SK-N-SH (cell line): ENCODE data around the gene SKOR2. TPM values are rescaled to one million over a fixed set of nuclear protein-coding genes. Genes with fewer than 3 reads are reported as not detected.

Experiments
- CTCF ChIA-PET: fragments of 300-600, 350-600 bp; formaldehyde crosslinking; extraction: SDS; loops from one replicate; lab custom pipeline; 2021; lab: Yijun Ruan, JAX
- POLR2A ChIA-PET: fragments of 350-600 bp; sonication (Branson Sonifier 250); formaldehyde crosslinking; extraction: SDS; loops from one replicate; lab custom pipeline; 2020; ENCODE audit warnings: antibody characterized with exemption, inconsistent platforms; lab: Yijun Ruan, JAX
- DNase-seq: peaks from one replicate; pipeline ENCODE4 v3.0.0; 2012
- H2AFZ ChIP-seq: fragments of 200-600 bp; sonication (generic); 2 replicates; pipeline ENCODE4 v1.8.1; 2016; ENCODE audit warnings: antibody characterized with exemption, mild to moderate bottlenecking, low read depth
- H3F3A ChIP-seq: fragments of 200-600 bp; sonication (generic); replicated peaks from 2 replicates; pipeline ENCODE3; 2016; ENCODE audit warnings: antibody characterized with exemption, mild to moderate bottlenecking; ENCODE audit not compliant: insufficient read depth
- H3K27ac ChIP-seq, 2 experiments: fragments of 200-500 bp in 1 of 2; fragments of 200-600 bp in 1 of 2; sonication (Bioruptor generic) in 1 of 2; sonication (generic), shearing (Covaris generic) in 1 of 2; 2 replicates each; pipeline versions ENCODE4 v1.5.1 to v1.6.1; 2014 to 2016; ENCODE audit warnings: low read depth in 2 of 2, inconsistent platforms in 1 of 2, low read length in 1 of 2, mild to moderate bottlenecking in 1 of 2, mixed read lengths in 1 of 2
- H3K27me3 ChIP-seq: fragments of 200-600 bp; sonication (generic), shearing (Covaris generic); 2 replicates; pipeline ENCODE4 v1.6.1; 2016; ENCODE audit warnings: mixed run types; ENCODE audit not compliant: insufficient read depth
- H3K36me3 ChIP-seq, 2 experiments: fragments of 200-500 bp in 1 of 2; fragments of 200-600 bp in 1 of 2; sonication (Bioruptor generic) in 1 of 2; sonication (generic) in 1 of 2; replicated peaks in 1 of 2; 2 replicates each; pipeline versions ENCODE3 to v1.5.1; 2014 to 2016; ENCODE audit warnings: low read length in 1 of 2, mild to moderate bottlenecking in 1 of 2; ENCODE audit not compliant: insufficient read depth in 2 of 2, control insufficient read depth in 1 of 2
- H3K4me1 ChIP-seq, 2 experiments: fragments of 200-500 bp in 1 of 2; fragments of 200-600 bp in 1 of 2; sonication (Bioruptor generic) in 1 of 2; sonication (generic), shearing (Covaris generic) in 1 of 2; 2 replicates each; pipeline versions ENCODE4 v1.5.1 to v1.6.1; 2014 to 2016; ENCODE audit warnings: low read depth in 1 of 2, low read length in 1 of 2, mixed run types in 1 of 2; ENCODE audit not compliant: insufficient read depth in 2 of 2, control insufficient read depth in 1 of 2
- H3K4me2 ChIP-seq: fragments of 200-600 bp; sonication (generic), shearing (Covaris generic); 2 replicates; pipeline ENCODE4 v1.6.1; 2017; ENCODE audit warnings: mixed run types
- H3K4me3 ChIP-seq, 2 experiments: fragments of 200-500 bp in 1 of 2; fragments of 200-600 bp in 1 of 2; sonication (Bioruptor generic) in 1 of 2; sonication (generic), shearing (Covaris generic) in 1 of 2; 2 replicates each; pipeline versions ENCODE4 v1.5.1 to v1.8.1; 2014 to 2016; ENCODE audit warnings: low read depth in 2 of 2, inconsistent platforms in 1 of 2, low read length in 1 of 2, mild to moderate bottlenecking in 1 of 2, mixed read lengths in 1 of 2, moderate library complexity in 1 of 2
- H3K79me2 ChIP-seq: fragments of 200-600 bp; sonication (generic); 2 replicates; pipeline ENCODE4 v1.8.1; 2017; ENCODE audit warnings: mild to moderate bottlenecking; ENCODE audit not compliant: insufficient read depth
- H3K9ac ChIP-seq: fragments of 200-600 bp; sonication (generic); 2 replicates; pipeline ENCODE4 v1.6.1; 2017; ENCODE audit warnings: mixed run types
- H3K9me2 ChIP-seq: fragments of 200-600 bp; sonication (generic); 2 replicates; pipeline ENCODE4 v1.6.1; 2017; ENCODE audit warnings: mixed run types
- H3K9me3 ChIP-seq: fragments of 200-600 bp; sonication (generic); 2 replicates; pipeline ENCODE4 v1.6.1; 2017; ENCODE audit warnings: mixed run types, mild to moderate bottlenecking, moderate library complexity
- H4K20me1 ChIP-seq: fragments of 200-600 bp; sonication (generic); 2 replicates; pipeline ENCODE4 v1.6.1; 2017; ENCODE audit warnings: mild to moderate bottlenecking, mixed run types; ENCODE audit not compliant: insufficient read depth
- EP300 ChIP-seq, 2 experiments: IDR thresholded peaks; 2 replicates each; pipeline versions ENCODE4 v1.4.0 to v1.6.1; 2012; ENCODE audit warnings: borderline replicate concordance in 1 of 2, low read depth in 1 of 2, low read length in 1 of 2
- FOSL2 ChIP-seq: IDR thresholded peaks from 2 replicates; pipeline ENCODE4 v1.4.0; 2012; ENCODE audit warnings: low read depth, mild to moderate bottlenecking, moderate library complexity, borderline replicate concordance
- FOXJ3 ChIP-seq: sonication (generic); formaldehyde crosslinking; IDR thresholded peaks from 2 replicates; pipeline ENCODE4 v1.5.1; 2020; ENCODE audit warnings: mild to moderate bottlenecking, missing genetic modification reagents
- GABPA ChIP-seq: IDR thresholded peaks from 2 replicates; pipeline ENCODE4 v1.4.0; 2012; ENCODE audit warnings: low read depth, mild to moderate bottlenecking
- GATA2 ChIP-seq: sonication (generic); formaldehyde crosslinking; IDR thresholded peaks from 2 replicates; pipeline ENCODE4 v1.5.0; 2020; ENCODE audit warnings: mild to moderate bottlenecking, missing genetic modification reagents
- JUND ChIP-seq: IDR thresholded peaks from 2 replicates; pipeline ENCODE4 v1.4.0; 2012
- MXI1 ChIP-seq: IDR thresholded peaks from 2 replicates; pipeline ENCODE4 v1.6.1; 2012; ENCODE audit warnings: mild to moderate bottlenecking, low read depth, low read length, improper control_type of control experiment
- NRF1 ChIP-seq: IDR thresholded peaks from 2 replicates; pipeline ENCODE4 v1.6.1; 2012; ENCODE audit warnings: low read depth, mild to moderate bottlenecking, low read length
- RCOR1 ChIP-seq: fragments of 150-350 bp; IDR thresholded peaks from 2 replicates; pipeline ENCODE4 v1.6.1; 2017; ENCODE audit warnings: antibody characterized with exemption, low read length
- RFX5 ChIP-seq: IDR thresholded peaks from 2 replicates; pipeline ENCODE4 v1.6.1; 2012; ENCODE audit warnings: mild to moderate bottlenecking, improper control_type of control experiment, low read length
- TCF12 ChIP-seq: IDR thresholded peaks from 2 replicates; pipeline ENCODE4 v1.4.0; 2012
- YY1 ChIP-seq: IDR thresholded peaks from 2 replicates; pipeline ENCODE4 v1.4.0; 2012; ENCODE audit warnings: low read depth, mild to moderate bottlenecking
- WGBS: methylation state at CpG from one replicate; pipeline ENCODE4 v1.1.6; 2017; ENCODE audit warnings: low lambda C conversion rate; 5-methylcytosine and 5-hydroxymethylcytosine counted together
- polyA plus RNA-seq, 3 experiments: library from polyadenylated mRNA; depleted of rRNA; stranded (reverse); fragments of >200 nt; gene quantifications; 2 replicates each; pipeline ENCODE4 v1.2.3, GENCODE V29; 2012
- TF ChIP-seq, protein P1 (sequence below): IDR thresholded peaks from 2 replicates; pipeline ENCODE4; 2012
- TF ChIP-seq, protein P2 (sequence below): IDR thresholded peaks from 2 replicates; pipeline ENCODE4 v1.6.1; 2012; ENCODE audit warnings: mild to moderate bottlenecking, low read depth, low read length, moderate library complexity
- TF ChIP-seq, protein P3 (sequence below): IDR thresholded peaks from 2 replicates; pipeline ENCODE4 v1.4.0; 2012; ENCODE audit warnings: low read depth
- TF ChIP-seq, protein P4 (sequence below): fragments of 200-600 bp; sonication (generic); IDR thresholded peaks from 2 replicates; pipeline ENCODE4 v1.6.1; 2017; ENCODE audit warnings: antibody characterized with exemption, mild to moderate bottlenecking, moderate library complexity

Gene SKOR2
- polyA plus RNA-seq, 1 of the 3 experiments (the other 2 are of a cell fraction) = not detected

DNA sequence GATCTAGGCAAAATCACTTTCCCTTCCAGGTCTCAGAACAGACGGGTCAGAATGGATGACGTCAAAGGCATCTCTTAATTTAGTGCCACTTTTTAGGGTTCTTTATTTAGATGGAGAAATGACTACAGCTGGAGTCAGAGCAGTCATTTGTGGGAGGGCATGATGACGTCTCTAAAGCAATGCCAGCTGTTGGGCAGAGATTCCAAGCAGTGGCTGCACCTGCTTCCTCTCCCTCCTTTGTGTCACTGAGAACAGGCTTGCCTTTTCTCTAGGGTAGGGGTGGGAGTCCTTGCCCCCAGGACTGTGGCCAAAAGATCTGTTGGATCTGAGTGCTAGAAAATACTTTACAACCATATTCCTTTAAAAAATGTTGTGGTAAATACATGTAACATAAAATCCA lies 28.7 kb upstream of the SKOR2 start:
- no peaks in the 10 kb centered on the region for H3K4me1 ChIP-seq
- no peak overlapping the region for H3K27ac ChIP-seq
- ChIA-PET CTCF (interaction anchor here (0.7 to 13.2 kb wide), 4 partner anchors 11 to 66 kb away, joined by 3 to 115 read pairs (median 4); no protein-coding TSS in a partner anchor), POLR2A (no interaction called here)
- no peak overlapping the region for H3K4me2 ChIP-seq
- WGBS = 14% methylated on average over 3 of the region's 3 CpGs
- no peak overlapping the region for H2AFZ ChIP-seq
- H3K9me3 ChIP-seq = no peaks in the 10 kb centered on the region
- no peaks in the 10 kb centered on the region for H3K36me3 ChIP-seq
- no peaks in the 10 kb centered on the region for H3K9me2 ChIP-seq
- TF ChIP-seq EP300 (IDR thresholded peaks at IDR 0.05; ENCODE audit: borderline replicate concordance in 1 of 2, low read depth in 1 of 2, low read length in 1 of 2) (no peak), RCOR1 (no peak), JUND (no peak), RFX5 (no peak), TCF12 (no peak), YY1 (no peak), GABPA (no peak), NRF1 (no peak)
- TF ChIP-seq, protein P1, sequence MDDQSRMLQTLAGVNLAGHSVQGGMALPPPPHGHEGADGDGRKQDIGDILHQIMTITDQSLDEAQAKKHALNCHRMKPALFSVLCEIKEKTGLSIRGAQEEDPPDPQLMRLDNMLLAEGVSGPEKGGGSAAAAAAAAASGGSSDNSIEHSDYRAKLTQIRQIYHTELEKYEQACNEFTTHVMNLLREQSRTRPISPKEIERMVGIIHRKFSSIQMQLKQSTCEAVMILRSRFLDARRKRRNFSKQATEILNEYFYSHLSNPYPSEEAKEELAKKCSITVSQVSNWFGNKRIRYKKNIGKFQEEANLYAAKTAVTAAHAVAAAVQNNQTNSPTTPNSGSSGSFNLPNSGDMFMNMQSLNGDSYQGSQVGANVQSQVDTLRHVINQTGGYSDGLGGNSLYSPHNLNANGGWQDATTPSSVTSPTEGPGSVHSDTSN = no peak
- no peaks in the 10 kb centered on the region for H3K27me3 ChIP-seq
- H4K20me1 ChIP-seq = no peaks in the 10 kb centered on the region
- no peak overlapping the region for H3K9ac ChIP-seq
- no peaks in the 10 kb centered on the region for H3K79me2 ChIP-seq
- no peak for DNase-seq
- no peak overlapping the region for H3K4me3 ChIP-seq
- no peaks in the 10 kb centered on the region for H3F3A ChIP-seq

DNA sequence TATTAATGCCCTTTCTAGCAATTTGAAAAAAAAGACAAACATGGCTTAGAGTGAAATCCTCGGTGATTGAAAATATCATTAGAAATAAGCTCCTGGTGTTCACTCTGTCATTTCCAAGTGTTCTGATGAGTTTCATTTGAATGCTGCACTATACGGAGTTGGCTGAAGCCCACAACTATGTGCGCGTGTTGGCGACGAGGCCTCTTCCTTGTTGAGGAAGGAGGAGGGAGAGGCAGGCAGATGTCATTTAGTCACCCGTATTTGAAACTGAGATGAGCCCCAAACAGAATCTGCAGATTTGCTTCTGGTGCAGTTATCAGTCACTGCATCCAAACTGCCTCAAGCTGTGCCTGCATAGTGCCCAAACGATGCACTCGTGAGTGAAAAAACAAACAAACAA lies 23.5 kb upstream of the SKOR2 start:
- Histone ChIP-seq H4K20me1 (no peaks in the 10 kb centered on the region), H2AFZ (no peak overlapping the region), H3K9me2 (no peaks in the 10 kb centered on the region), H3K9ac (no peak overlapping the region), H3F3A (no peaks in the 10 kb centered on the region), H3K9me3 (no peaks in the 10 kb centered on the region), H3K4me1 (no peaks in the 10 kb centered on the region), H3K4me2 (no peak overlapping the region), H3K79me2 (no peaks in the 10 kb centered on the region), H3K36me3 (no peaks in the 10 kb centered on the region), H3K27ac (no peak overlapping the region), H3K27me3 (no peaks in the 10 kb centered on the region), H3K4me3 (no peak overlapping the region)
- CTCF ChIA-PET = interaction anchor here (0.9 to 13.2 kb wide), 5 partner anchors 13 to 474 kb away, joined by 3 to 115 read pairs (median 3); no protein-coding TSS in a partner anchor
- no peak for TF ChIP-seq RFX5
- WGBS = 44% methylated on average over 9 of the region's 9 CpGs
- DNase-seq = no peak
- POLR2A ChIA-PET = interaction anchor here (0.6 kb wide), 1 partner anchor 136 kb away, joined by 3 read pairs; no protein-coding TSS in a partner anchor

DNA sequence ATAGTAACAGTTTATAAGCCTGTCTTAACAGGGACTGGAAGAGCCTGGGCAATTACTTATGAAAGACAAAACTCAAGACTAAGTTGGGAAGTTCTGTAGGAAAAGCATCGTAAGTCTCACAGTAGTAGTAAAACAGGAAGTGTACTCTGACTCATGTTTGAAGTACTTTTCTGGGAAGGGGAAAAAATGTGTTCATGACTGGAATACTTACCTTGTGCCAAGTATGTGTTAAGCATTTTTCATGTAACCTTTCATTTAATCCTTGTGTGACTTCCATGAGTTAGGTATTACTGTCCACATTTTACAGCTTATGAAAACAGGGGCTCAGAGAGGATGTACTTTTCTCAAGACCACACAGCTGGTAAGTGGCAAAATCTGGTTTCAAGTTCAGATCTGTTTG lies 13.7 kb upstream of the SKOR2 start:
- CTCF ChIA-PET = interaction anchor here (0.9 to 9.9 kb wide), 7 partner anchors 10 to 486 kb away, joined by 3 to 135 read pairs (median 5); partner anchors contain the start of gene SKOR2
- POLR2A ChIA-PET = no interaction called here
- H3F3A ChIP-seq = no peaks in the 10 kb centered on the region
- no peaks in the 10 kb centered on the region for H3K79me2 ChIP-seq
- no peak overlapping the region for H3K4me3 ChIP-seq
- H3K36me3 ChIP-seq = no peaks in the 10 kb centered on the region
- H3K9me3 ChIP-seq = no peaks in the 10 kb centered on the region
- H4K20me1 ChIP-seq = no peaks in the 10 kb centered on the region
- DNase-seq = no peak
- H3K9me2 ChIP-seq = no peaks in the 10 kb centered on the region
- H3K27ac ChIP-seq = no peak overlapping the region
- WGBS = 11% methylated on average over 1 of the region's 1 CpG
- peaks cover 0 to 8% of the 10 kb centered on the region in 2 experiments; a peak in 1 of 4 replicates for H3K4me1 ChIP-seq
- H3K9ac ChIP-seq = no peak overlapping the region
- H2AFZ ChIP-seq = no peak overlapping the region
- no peak overlapping the region for H3K4me2 ChIP-seq
- H3K27me3 ChIP-seq = peaks cover 29% of the 10 kb centered on the region; the same call in 1 of the 2 replicates
- no peak for TF ChIP-seq GATA2 (CRISPR knock-in tag)
- TF ChIP-seq FOSL2 = no peak
- TF ChIP-seq, protein P2, sequence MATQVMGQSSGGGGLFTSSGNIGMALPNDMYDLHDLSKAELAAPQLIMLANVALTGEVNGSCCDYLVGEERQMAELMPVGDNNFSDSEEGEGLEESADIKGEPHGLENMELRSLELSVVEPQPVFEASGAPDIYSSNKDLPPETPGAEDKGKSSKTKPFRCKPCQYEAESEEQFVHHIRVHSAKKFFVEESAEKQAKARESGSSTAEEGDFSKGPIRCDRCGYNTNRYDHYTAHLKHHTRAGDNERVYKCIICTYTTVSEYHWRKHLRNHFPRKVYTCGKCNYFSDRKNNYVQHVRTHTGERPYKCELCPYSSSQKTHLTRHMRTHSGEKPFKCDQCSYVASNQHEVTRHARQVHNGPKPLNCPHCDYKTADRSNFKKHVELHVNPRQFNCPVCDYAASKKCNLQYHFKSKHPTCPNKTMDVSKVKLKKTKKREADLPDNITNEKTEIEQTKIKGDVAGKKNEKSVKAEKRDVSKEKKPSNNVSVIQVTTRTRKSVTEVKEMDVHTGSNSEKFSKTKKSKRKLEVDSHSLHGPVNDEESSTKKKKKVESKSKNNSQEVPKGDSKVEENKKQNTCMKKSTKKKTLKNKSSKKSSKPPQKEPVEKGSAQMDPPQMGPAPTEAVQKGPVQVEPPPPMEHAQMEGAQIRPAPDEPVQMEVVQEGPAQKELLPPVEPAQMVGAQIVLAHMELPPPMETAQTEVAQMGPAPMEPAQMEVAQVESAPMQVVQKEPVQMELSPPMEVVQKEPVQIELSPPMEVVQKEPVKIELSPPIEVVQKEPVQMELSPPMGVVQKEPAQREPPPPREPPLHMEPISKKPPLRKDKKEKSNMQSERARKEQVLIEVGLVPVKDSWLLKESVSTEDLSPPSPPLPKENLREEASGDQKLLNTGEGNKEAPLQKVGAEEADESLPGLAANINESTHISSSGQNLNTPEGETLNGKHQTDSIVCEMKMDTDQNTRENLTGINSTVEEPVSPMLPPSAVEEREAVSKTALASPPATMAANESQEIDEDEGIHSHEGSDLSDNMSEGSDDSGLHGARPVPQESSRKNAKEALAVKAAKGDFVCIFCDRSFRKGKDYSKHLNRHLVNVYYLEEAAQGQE = no peak
- TF ChIP-seq MXI1 = no peak
- TF ChIP-seq, protein P3, sequence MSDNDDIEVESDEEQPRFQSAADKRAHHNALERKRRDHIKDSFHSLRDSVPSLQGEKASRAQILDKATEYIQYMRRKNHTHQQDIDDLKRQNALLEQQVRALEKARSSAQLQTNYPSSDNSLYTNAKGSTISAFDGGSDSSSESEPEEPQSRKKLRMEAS = no peak
- TF ChIP-seq, protein P4, sequence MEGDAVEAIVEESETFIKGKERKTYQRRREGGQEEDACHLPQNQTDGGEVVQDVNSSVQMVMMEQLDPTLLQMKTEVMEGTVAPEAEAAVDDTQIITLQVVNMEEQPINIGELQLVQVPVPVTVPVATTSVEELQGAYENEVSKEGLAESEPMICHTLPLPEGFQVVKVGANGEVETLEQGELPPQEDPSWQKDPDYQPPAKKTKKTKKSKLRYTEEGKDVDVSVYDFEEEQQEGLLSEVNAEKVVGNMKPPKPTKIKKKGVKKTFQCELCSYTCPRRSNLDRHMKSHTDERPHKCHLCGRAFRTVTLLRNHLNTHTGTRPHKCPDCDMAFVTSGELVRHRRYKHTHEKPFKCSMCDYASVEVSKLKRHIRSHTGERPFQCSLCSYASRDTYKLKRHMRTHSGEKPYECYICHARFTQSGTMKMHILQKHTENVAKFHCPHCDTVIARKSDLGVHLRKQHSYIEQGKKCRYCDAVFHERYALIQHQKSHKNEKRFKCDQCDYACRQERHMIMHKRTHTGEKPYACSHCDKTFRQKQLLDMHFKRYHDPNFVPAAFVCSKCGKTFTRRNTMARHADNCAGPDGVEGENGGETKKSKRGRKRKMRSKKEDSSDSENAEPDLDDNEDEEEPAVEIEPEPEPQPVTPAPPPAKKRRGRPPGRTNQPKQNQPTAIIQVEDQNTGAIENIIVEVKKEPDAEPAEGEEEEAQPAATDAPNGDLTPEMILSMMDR = no peak
- TF ChIP-seq GABPA = no peak
- TF ChIP-seq FOXJ3 (CRISPR knock-in tag) = no peak
- TF ChIP-seq RFX5 = no peak
- no peak for TF ChIP-seq JUND
